Stimulated activated naive CD4-positive, alpha-beta T cell treated with Interleukin-2 at 50 U/mL for 16 hours (primary cell): ENCODE results near the gene DHRSX.
"Not testable (repeated sequence)": the region's sequence is repeated elsewhere in the genome, so short reads cannot be mapped to it uniquely, and the experiment has no call there.

Experiments
- DNase-seq: peaks from one replicate; lab custom pipeline; 2025; lab: John Stamatoyannopoulos, UW

Gene DHRSX

GRCh38 chrX:2500803-2501558 lies at the start of gene DHRSX, which contains the start of gene ZBED1:
DHRSX (minus strand) TSS chrX:2500976; CDS start chrX:2500925, 51 bp downstream.
ZBED1 (minus strand) TSS chrX:2500976; CDS start chrX:2490719, 10,257 bp downstream.
- DNase-seq, result no peak

GRCh38 chrX:2549876-2550275 lies 49.1 kb upstream of the DHRSX start:
- no peak for DNase-seq

- DNase-seq, result no peak
Measured at GRCh38 chrX:2548711-2549423, 48.1 kb upstream of the DHRSX start.

- DNase-seq, result no peak
Measured at GRCh38 chrX:2547736-2548135, 47.0 kb upstream of the DHRSX start.

- no peak for DNase-seq
Measured at GRCh38 chrX:2546496-2546895, 45.7 kb upstream of the DHRSX start.

GRCh38 chrX:2545144-2545543 lies 44.4 kb upstream of the DHRSX start:
- DNase-seq, result no peak

GRCh38 chrX:2542826-2543521 lies 42.2 kb upstream of the DHRSX start:
- no peak for DNase-seq

GRCh38 chrX:2541603-2542002 lies 40.8 kb upstream of the DHRSX start:
- DNase-seq, result no peak

- no peak for DNase-seq
Measured at GRCh38 chrX:2540426-2540947, 39.7 kb upstream of the DHRSX start.

GRCh38 chrX:2539586-2539985 lies 38.8 kb upstream of the DHRSX start:
- DNase-seq, result no peak

GRCh38 chrX:2538031-2538757 lies 37.4 kb upstream of the DHRSX start:
- DNase-seq, result no peak

- DNase-seq, result no peak
Measured at GRCh38 chrX:2536974-2537373, 36.2 kb upstream of the DHRSX start.

GRCh38 chrX:2536141-2536540 lies 35.4 kb upstream of the DHRSX start:
- no peak for DNase-seq

- DNase-seq, result not testable (repeated sequence)
Measured at GRCh38 chrX:2534261-2535021, 33.7 kb upstream of the DHRSX start.

GRCh38 chrX:2533424-2533823 lies 32.6 kb upstream of the DHRSX start:
- DNase-seq, result no peak

GRCh38 chrX:2526390-2526789 lies 25.6 kb upstream of the DHRSX start:
- no peak for DNase-seq

- DNase-seq, result no peak
Measured at GRCh38 chrX:2523911-2524310, 23.1 kb upstream of the DHRSX start.

GRCh38 chrX:2521927-2522386 lies 21.2 kb upstream of the DHRSX start:
- DNase-seq, result no peak

- DNase-seq, result no peak
Measured at GRCh38 chrX:2521092-2521926, 20.5 kb upstream of the DHRSX start.

GRCh38 chrX:2520539-2520938 lies 19.8 kb upstream of the DHRSX start:
- no peak for DNase-seq
